Tracheal epithelial cell (primary cell): ENCODE data around the gene CDKL5. TPM values are rescaled to one million over a fixed set of nuclear protein-coding genes. Genes with fewer than 3 reads are reported as not detected.

Experiments used
- total RNA-seq: library from RNA; depleted of rRNA; stranded (reverse); fragments of >200 nt; gene quantifications from 2 replicates; pipeline ENCODE4 v1.2.1, GENCODE V29; 2014

The CDKL5 gene
- 2.3 and 5.5 TPM in 2 replicates for total RNA-seq

GRCh38 chrX:18425199-18426003 is at the start of gene CDKL5:
Gene CDKL5, plus strand, starts transcription at chrX:18425608. Its CDS starts 81,489 bp downstream, at chrX:18507097.

GRCh38 chrX:18672008-18672407 is 246.6 kb downstream of the CDKL5 start, which contains the start of gene RS1:
Gene RS1, minus strand, starts transcription at chrX:18672108. Its CDS starts 40 bp downstream, at chrX:18672068.

Other genes with a start within 250 kb of the CDKL5 start
- not detected in 2 replicates for gene BEND2, start 204.7 kb upstream of the CDKL5 start, total RNA-seq
- gene SCML2, start 70.9 kb upstream of the CDKL5 start, total RNA-seq = 0.21 and 0.48 TPM in 2 replicates
- gene RS1, start 246.5 kb downstream of the CDKL5 start, total RNA-seq = not detected in 2 replicates